ENCODE results near the gene GALNT14.

DNA sequence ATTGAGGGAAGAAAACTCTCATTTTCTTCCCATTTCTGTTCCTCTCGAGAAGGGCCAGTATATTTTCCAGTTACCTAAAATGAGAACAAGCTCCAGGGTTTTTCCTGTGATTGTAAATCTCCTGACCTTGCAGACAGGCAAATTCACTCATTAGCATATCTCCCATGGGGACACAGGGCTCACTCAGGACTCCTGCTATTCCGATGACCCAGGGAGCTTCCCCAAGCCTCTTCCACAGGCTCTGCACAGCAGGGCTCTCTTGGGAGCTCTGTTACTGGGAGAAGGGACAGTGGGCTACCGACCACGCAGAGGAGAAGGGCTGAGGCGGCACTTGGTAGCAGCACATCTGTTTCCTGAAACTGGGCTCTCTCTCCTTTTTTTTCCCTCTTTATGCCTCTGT is 195.8 kb downstream of the GALNT14 start:
- TF ChIP-seq, protein P1, sequence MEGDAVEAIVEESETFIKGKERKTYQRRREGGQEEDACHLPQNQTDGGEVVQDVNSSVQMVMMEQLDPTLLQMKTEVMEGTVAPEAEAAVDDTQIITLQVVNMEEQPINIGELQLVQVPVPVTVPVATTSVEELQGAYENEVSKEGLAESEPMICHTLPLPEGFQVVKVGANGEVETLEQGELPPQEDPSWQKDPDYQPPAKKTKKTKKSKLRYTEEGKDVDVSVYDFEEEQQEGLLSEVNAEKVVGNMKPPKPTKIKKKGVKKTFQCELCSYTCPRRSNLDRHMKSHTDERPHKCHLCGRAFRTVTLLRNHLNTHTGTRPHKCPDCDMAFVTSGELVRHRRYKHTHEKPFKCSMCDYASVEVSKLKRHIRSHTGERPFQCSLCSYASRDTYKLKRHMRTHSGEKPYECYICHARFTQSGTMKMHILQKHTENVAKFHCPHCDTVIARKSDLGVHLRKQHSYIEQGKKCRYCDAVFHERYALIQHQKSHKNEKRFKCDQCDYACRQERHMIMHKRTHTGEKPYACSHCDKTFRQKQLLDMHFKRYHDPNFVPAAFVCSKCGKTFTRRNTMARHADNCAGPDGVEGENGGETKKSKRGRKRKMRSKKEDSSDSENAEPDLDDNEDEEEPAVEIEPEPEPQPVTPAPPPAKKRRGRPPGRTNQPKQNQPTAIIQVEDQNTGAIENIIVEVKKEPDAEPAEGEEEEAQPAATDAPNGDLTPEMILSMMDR (IDR thresholded peaks at IDR 0.05) = no peak
- TF ChIP-seq EP300 (IDR thresholded peaks at IDR 0.05) = no peak

All from ovary (tissue), 3 donors.